Activated CD4-positive, alpha-beta T cell treated with anti-CD3 and anti-CD28 coated beads for 24 hours (primary cell): ENCODE results near the gene PTCHD1.

Experiments
- DNase-seq, 2 donors: peaks; one replicate each; pipeline ENCODE4 v3.0.0-alpha.2; 2020; ENCODE audit warnings: low read depth in 2 of 2

The PTCHD1 gene

GRCh38 chrX:23396263-23396662 is 61.6 kb downstream of the PTCHD1 start:
- no peak for DNase-seq

- no peak for DNase-seq
Observed at GRCh38 chrX:23398570-23398969, 63.9 kb downstream of the PTCHD1 start.

- no peak for DNase-seq
Observed at GRCh38 chrX:23403849-23404248, 69.2 kb downstream of the PTCHD1 start.

GRCh38 chrX:23422912-23423311 is 88.3 kb downstream of the PTCHD1 start:
- DNase-seq: no peak

- DNase-seq: no peak
Observed at GRCh38 chrX:23434356-23434884, 99.8 kb downstream of the PTCHD1 start.

GRCh38 chrX:23435108-23435507 is 100.5 kb downstream of the PTCHD1 start:
- no peak for DNase-seq

GRCh38 chrX:23435575-23435974 is 100.9 kb downstream of the PTCHD1 start:
- no peak for DNase-seq

GRCh38 chrX:23436875-23437274 is 102.2 kb downstream of the PTCHD1 start:
- DNase-seq: no peak

- DNase-seq: no peak
Observed at GRCh38 chrX:23451266-23451665, 116.6 kb downstream of the PTCHD1 start.
